ENCODE results near the gene CCDC149. TPM values are rescaled to one million over a fixed set of nuclear protein-coding genes. Genes with fewer than 3 reads are reported as not detected.

The CCDC149 gene
- total RNA-seq, 1 experiment from 2014 or later = 7.9 TPM

DNA sequence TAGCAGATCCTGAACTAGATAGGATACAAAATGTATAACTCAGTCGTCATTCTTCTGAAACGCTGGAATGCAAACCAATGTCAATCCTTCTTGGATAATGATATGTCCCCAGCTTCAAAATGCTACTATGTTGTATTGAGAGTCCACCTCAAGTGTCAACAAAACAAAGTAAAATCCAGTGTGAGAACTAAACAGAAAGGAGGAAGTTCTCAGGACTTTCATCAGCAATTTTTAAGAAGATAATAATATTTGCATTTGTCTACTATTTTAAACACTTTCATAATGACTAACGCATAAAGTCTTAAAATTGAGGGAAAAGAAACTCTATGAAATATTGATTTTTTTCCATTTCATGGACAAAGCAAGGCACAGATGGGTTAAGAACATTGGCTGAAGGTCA lies 81.2 kb downstream of the CCDC149 start:
- CTCF ChIA-PET = no interaction called here

GRCh38 chr4:24824720-24825119 lies 88.1 kb downstream of the CCDC149 start:
- no peaks in the 10 kb centered on the region for H3F3A ChIP-seq (ENCODE audit: low read length, unreplicated experiment)
- no peaks in the 10 kb centered on the region for H3K36me3 ChIP-seq (ENCODE audit: low read depth, low read length)
- no peak overlapping the region for H3K4me3 ChIP-seq (ENCODE audit: low read length)
- intact Hi-C loops (cut with micrococcal nuclease) = no loop called here
- ATAC-seq = no peak
- no peak for DNase-seq
- no peak overlapping the region for H2AFZ ChIP-seq (ENCODE audit: low read length)
- POLR2A ChIA-PET (ENCODE audit: unreplicated experiment) = no interaction called here
- H3K9me3 ChIP-seq (ENCODE audit: low read length) = no peaks in the 10 kb centered on the region
- H3K27me3 ChIP-seq (ENCODE audit: low read length) = no peaks in the 10 kb centered on the region
- BruUV-seq (replicated peaks) = no TSS peak
- no peak overlapping the region for H3K27ac ChIP-seq (ENCODE audit: low read length)
- CTCF ChIA-PET = no interaction called here
- no peak overlapping the region for H3K9ac ChIP-seq (ENCODE audit: low read length)
- no peaks in the 10 kb centered on the region for H3K79me2 ChIP-seq (ENCODE audit: low read length)
- TF ChIP-seq CTCF (conservative IDR thresholded peaks at IDR 0.05; ENCODE audit: low read depth, low read length) (no peak), EZH2phosphoT487 (IDR thresholded peaks at IDR 0.05; ENCODE audit: borderline replicate concordance, low read length) (no peak), EZH2 (IDR thresholded peaks at IDR 0.05; ENCODE audit: low read length, unreplicated experiment) (no peak)
- H3K4me2 ChIP-seq (ENCODE audit: low read length) = no peak overlapping the region
- H3K4me1 ChIP-seq (ENCODE audit: insufficient read depth, low read length) = no peaks in the 10 kb centered on the region
- no peaks in the 10 kb centered on the region for H4K20me1 ChIP-seq (ENCODE audit: low read length)
- H3K9me2 ChIP-seq (replicated peaks; ENCODE audit: low read length) = no peaks in the 10 kb centered on the region

More for the DNA sequence above, 81.2 kb downstream of the CCDC149 start:
- no peak overlapping the region for H3K27ac ChIP-seq (ENCODE audit: low read length)
- H3K4me2 ChIP-seq (ENCODE audit: low read length) = no peak overlapping the region
- H3K9ac ChIP-seq (ENCODE audit: low read length) = no peak overlapping the region
- H3K36me3 ChIP-seq (ENCODE audit: low read depth, low read length) = no peaks in the 10 kb centered on the region; the same call in 1 of the 2 replicates
- intact Hi-C loops (cut with micrococcal nuclease) = no loop called here
- H3K4me3 ChIP-seq (ENCODE audit: low read length) = no peak overlapping the region
- no peaks in the 10 kb centered on the region for H3K27me3 ChIP-seq (ENCODE audit: low read length)
- no TSS peak for BruUV-seq (replicated peaks)
- no peak for ATAC-seq
- no peaks in the 10 kb centered on the region for H3K4me1 ChIP-seq (ENCODE audit: insufficient read depth, low read length)
- no peaks in the 10 kb centered on the region for H3K79me2 ChIP-seq (ENCODE audit: low read length)
- POLR2A ChIA-PET (ENCODE audit: unreplicated experiment) = no interaction called here
- H3K9me2 ChIP-seq (replicated peaks; ENCODE audit: low read length) = no peaks in the 10 kb centered on the region
- H4K20me1 ChIP-seq (ENCODE audit: low read length) = no peaks in the 10 kb centered on the region
- H3K9me3 ChIP-seq (ENCODE audit: low read length) = no peaks in the 10 kb centered on the region
- no peak overlapping the region for H2AFZ ChIP-seq (ENCODE audit: low read length)
- no peak for DNase-seq
- H3F3A ChIP-seq (ENCODE audit: low read length, unreplicated experiment) = no peaks in the 10 kb centered on the region
- TF ChIP-seq EZH2 (IDR thresholded peaks at IDR 0.05; ENCODE audit: low read length, unreplicated experiment) (no peak), CTCF (conservative IDR thresholded peaks at IDR 0.05; ENCODE audit: low read depth, low read length) (no peak), EZH2phosphoT487 (IDR thresholded peaks at IDR 0.05; ENCODE audit: borderline replicate concordance, low read length) (no peak)

DNA sequence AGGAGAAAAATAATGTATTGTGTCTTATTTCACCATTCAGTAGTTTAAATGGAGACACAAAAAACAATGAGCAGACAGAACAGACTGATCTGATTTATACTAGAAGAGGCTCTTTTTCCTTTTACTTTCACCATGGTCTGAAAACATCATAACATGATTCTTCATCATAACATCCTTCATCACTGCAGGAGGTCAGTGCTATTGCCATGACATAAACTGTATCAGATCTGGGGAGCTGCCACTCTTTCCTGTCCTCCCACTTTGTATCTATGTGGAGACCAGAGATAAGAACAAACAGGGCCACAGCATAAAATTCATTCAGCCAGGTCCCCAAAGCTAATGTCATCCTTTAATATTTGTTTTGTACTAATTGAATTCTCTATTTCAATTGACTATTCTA lies 92.3 kb downstream of the CCDC149 start:
- Histone ChIP-seq H3K27ac (ENCODE audit: low read length) (no peak overlapping the region), H3K4me1 (ENCODE audit: insufficient read depth, low read length) (no peaks in the 10 kb centered on the region), H3K4me2 (ENCODE audit: low read length) (no peak overlapping the region), H2AFZ (ENCODE audit: low read length) (no peak overlapping the region), H3F3A (ENCODE audit: low read length, unreplicated experiment) (no peaks in the 10 kb centered on the region), H3K9me3 (ENCODE audit: low read length) (no peaks in the 10 kb centered on the region), H3K27me3 (ENCODE audit: low read length) (no peaks in the 10 kb centered on the region), H3K36me3 (ENCODE audit: low read depth, low read length) (no peaks in the 10 kb centered on the region), H3K9me2 (replicated peaks; ENCODE audit: low read length) (no peaks in the 10 kb centered on the region), H3K4me3 (ENCODE audit: low read length) (no peak overlapping the region), H4K20me1 (ENCODE audit: low read length) (no peaks in the 10 kb centered on the region), H3K9ac (ENCODE audit: low read length) (no peak overlapping the region), H3K79me2 (ENCODE audit: low read length) (no peaks in the 10 kb centered on the region)
- ChIA-PET CTCF (no interaction called here), POLR2A (ENCODE audit: unreplicated experiment) (no interaction called here)
- no peak for TF ChIP-seq EZH2 (IDR thresholded peaks at IDR 0.05; ENCODE audit: low read length, unreplicated experiment)
- TF ChIP-seq CTCF (conservative IDR thresholded peaks at IDR 0.05; ENCODE audit: low read depth, low read length) = no peak
- no peak for TF ChIP-seq EZH2phosphoT487 (IDR thresholded peaks at IDR 0.05; ENCODE audit: borderline replicate concordance, low read length)
- DNase-seq (no peak), ATAC-seq (no peak)
- intact Hi-C loops (cut with micrococcal nuclease) = no loop called here
- BruUV-seq (replicated peaks) = no TSS peak
